A673 (cell line): ENCODE measurements around the gene ZNF230. TPM values are rescaled to one million over a fixed set of nuclear protein-coding genes. Genes with fewer than 3 reads are reported as not detected.
A peak's percentile ranks its signal among the peaks of the same experiment; 100 is the strongest.

Experiments
- BruUV-seq: library from RNA; stranded (reverse); fragments of 400-500 nt; replicated peaks from 2 replicates; lab custom pipeline; 2021; lab: Mats Ljungman, UMichigan
- CTCF ChIA-PET: fragments of 300-600 bp; sonication (Branson Sonifier 250); formaldehyde crosslinking; loops from one replicate; lab custom pipeline; 2022; ENCODE audit warnings: antibody characterized with exemption; lab: Charles Lee
- POLR2A ChIA-PET: fragments of 300-600 bp; sonication (Branson Sonifier 250); formaldehyde crosslinking; loops from one replicate; lab custom pipeline; 2022; ENCODE audit warnings: antibody characterized with exemption; ENCODE audit not compliant: low non-redundant PET; lab: Charles Lee
- DNase-seq: peaks from one replicate; pipeline ENCODE4 v3.0.0-alpha.2; 2015; ENCODE audit warnings: low spot score
- H3K27ac ChIP-seq: fragments of 200-600 bp; sonication (generic); 2 replicates; pipeline ENCODE4 v1.5.1; 2016; ENCODE audit warnings: mixed run types, low read depth, mild to moderate bottlenecking, mixed read lengths, antibody characterized with exemption, low read length; ENCODE audit not compliant: poor library complexity, severe bottlenecking
- H3K27me3 ChIP-seq: fragments of 200-600 bp; sonication (generic); replicated peaks from 2 replicates; pipeline ENCODE4 v1.6.1; 2017; ENCODE audit warnings: mixed run types, low read depth, mild to moderate bottlenecking, mixed read lengths, antibody characterized with exemption, low read length; ENCODE audit not compliant: insufficient read depth, poor library complexity
- H3K36me3 ChIP-seq: fragments of 200-600 bp; sonication (generic); 2 replicates; pipeline ENCODE4 v1.6.1; 2016; ENCODE audit warnings: mixed run types, mild to moderate bottlenecking, mixed read lengths, antibody characterized with exemption, low read length; ENCODE audit not compliant: insufficient read depth, poor library complexity, severe bottlenecking
- H3K4me1 ChIP-seq: fragments of 200-600 bp; sonication (generic); 2 replicates; pipeline ENCODE4 v1.6.1; 2017; ENCODE audit warnings: mixed run types, mild to moderate bottlenecking, mixed read lengths, antibody characterized with exemption, low read length; ENCODE audit not compliant: insufficient read depth, poor library complexity, severe bottlenecking
- H3K4me3 ChIP-seq: fragments of 200-600 bp; sonication (generic); 2 replicates; pipeline ENCODE4 v1.5.1; 2016; ENCODE audit warnings: low read depth, mixed run types, mild to moderate bottlenecking, mixed read lengths, low read length; ENCODE audit not compliant: poor library complexity, severe bottlenecking
- H3K9me3 ChIP-seq: fragments of 200-600 bp; sonication (generic); 2 replicates; pipeline ENCODE4 v1.6.1; 2016; ENCODE audit warnings: mixed run types, low read depth, mild to moderate bottlenecking, mixed read lengths, antibody characterized with exemption, low read length; ENCODE audit not compliant: poor library complexity, severe bottlenecking
- EZH2 ChIP-seq: fragments of 200-600 bp; sonication (generic); IDR thresholded peaks from 2 replicates; pipeline ENCODE4 v1.6.1; 2017; ENCODE audit warnings: borderline replicate concordance, low read depth, mild to moderate bottlenecking, mixed read lengths, antibody characterized with exemption, low read length; ENCODE audit not compliant: poor library complexity, severe bottlenecking
- intact Hi-C: fragments of 100-400 bp; cut with micrococcal nuclease; formaldehyde crosslinking; loops from one replicate; pipeline ENCODE4 v1.10.0; 2022; ENCODE audit not compliant: unreplicated experiment
- total RNA-seq: library from RNA; stranded (reverse); gene quantifications from 2 replicates; pipeline ENCODE4 v1.2.3, GENCODE V29; 2021
- TF ChIP-seq, protein P1 (sequence below): fragments of 300-800, 200-600 bp; sonication (generic); conservative IDR thresholded peaks from 2 replicates; pipeline ENCODE4 v1.5.1; 2017; ENCODE audit warnings: low read depth, mild to moderate bottlenecking, antibody characterized with exemption, low read length, moderate library complexity, mixed read lengths

Gene ZNF230
- total RNA-seq, 1 experiment from 2014 or later, result 5.4 TPM

DNA sequence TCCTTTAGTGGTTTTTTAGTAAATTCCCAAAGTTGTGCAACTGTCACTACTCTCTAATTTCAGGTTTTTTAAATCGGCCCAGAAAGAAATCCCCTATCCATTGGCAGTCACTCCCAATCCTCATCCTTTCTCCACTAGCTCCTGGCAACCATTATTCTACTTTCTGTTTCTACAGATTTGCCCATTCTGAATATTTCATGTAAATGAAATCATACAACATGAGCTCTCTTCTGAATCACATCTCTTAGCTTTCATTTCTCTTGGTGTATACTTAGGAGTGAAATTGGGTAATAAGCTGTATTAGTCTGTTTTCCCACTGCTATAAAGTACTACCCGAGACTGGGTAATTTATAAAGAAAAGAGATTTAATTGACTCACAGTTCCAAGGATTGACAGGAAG, 39.4 kb downstream of the ZNF230 start:
- Histone ChIP-seq H3K4me1 (no peaks in the 10 kb centered on the region), H3K36me3 (no peaks in the 10 kb centered on the region), H3K4me3 (no peak overlapping the region), H3K27me3 (no peaks in the 10 kb centered on the region), H3K27ac (no peak overlapping the region), H3K9me3 (no peaks in the 10 kb centered on the region)
- ChIA-PET POLR2A (no interaction called here), CTCF (no interaction called here)
- DNase-seq, result no peak
- intact Hi-C loops, result no loop called here
- no peak for TF ChIP-seq EZH2
- no TSS peak for BruUV-seq

DNA sequence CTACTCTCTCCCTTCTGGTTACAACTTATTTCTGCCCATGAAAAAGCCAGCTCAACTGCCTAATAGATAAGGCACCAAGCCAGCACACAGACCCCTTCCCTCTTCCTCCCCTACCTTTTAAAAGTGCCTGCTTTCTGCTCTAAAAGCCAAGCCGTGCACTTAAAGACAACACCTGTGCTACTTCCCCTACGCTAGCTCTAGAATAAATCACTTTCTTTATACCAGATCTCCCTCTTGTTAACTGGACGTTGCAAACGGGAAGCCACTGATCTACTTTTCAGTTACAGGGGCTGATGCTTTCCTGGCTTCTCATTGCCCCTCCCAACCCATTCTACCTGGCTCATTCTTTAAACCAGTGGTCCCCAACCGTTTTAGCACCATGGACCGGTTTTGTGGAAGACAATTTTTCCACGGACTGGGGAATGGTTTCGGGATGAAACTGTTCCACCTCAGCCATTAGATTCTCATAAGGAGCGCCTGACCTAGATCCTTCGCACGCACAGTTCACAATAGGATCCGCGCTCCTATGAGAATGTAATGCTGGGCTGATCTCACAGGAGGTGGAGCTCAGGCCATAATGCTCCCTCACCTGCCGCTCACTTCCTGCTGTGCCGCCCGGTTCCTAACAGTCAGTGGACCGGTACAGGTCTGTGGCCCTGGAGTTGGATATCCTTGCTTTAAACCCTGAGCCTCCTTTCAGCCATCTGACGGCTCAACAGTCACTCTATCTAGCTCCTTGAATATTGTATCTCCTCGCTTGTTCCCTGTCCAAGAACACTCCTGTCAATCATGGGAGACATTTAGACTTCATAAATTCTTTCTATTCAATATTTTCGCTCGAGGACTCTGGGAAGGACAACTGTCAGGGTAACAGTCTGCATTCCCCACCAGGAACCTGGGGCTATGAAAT, 48.2 kb downstream of the ZNF230 start:
- Histone ChIP-seq H3K4me3 (peak overlapping the region; percentile 58), H3K27me3 (peaks cover 20% of the 10 kb centered on the region), H3K4me1 (peaks cover 3% of the 10 kb centered on the region), H3K9me3 (no peaks in the 10 kb centered on the region), H3K36me3 (no peaks in the 10 kb centered on the region), H3K27ac (no peak overlapping the region)
- BruUV-seq, result no TSS peak
- CTCF ChIA-PET, result interaction anchor here (0.6 kb wide), 1 partner anchor 65 kb away, joined by 3 read pairs; no protein-coding TSS in a partner anchor
- TF ChIP-seq EZH2, result no peak
- TF ChIP-seq, protein P1, sequence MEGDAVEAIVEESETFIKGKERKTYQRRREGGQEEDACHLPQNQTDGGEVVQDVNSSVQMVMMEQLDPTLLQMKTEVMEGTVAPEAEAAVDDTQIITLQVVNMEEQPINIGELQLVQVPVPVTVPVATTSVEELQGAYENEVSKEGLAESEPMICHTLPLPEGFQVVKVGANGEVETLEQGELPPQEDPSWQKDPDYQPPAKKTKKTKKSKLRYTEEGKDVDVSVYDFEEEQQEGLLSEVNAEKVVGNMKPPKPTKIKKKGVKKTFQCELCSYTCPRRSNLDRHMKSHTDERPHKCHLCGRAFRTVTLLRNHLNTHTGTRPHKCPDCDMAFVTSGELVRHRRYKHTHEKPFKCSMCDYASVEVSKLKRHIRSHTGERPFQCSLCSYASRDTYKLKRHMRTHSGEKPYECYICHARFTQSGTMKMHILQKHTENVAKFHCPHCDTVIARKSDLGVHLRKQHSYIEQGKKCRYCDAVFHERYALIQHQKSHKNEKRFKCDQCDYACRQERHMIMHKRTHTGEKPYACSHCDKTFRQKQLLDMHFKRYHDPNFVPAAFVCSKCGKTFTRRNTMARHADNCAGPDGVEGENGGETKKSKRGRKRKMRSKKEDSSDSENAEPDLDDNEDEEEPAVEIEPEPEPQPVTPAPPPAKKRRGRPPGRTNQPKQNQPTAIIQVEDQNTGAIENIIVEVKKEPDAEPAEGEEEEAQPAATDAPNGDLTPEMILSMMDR, result no peak
- POLR2A ChIA-PET, result no interaction called here
- intact Hi-C loops, result no loop called here
- DNase-seq, result peak; percentile 1

DNA sequence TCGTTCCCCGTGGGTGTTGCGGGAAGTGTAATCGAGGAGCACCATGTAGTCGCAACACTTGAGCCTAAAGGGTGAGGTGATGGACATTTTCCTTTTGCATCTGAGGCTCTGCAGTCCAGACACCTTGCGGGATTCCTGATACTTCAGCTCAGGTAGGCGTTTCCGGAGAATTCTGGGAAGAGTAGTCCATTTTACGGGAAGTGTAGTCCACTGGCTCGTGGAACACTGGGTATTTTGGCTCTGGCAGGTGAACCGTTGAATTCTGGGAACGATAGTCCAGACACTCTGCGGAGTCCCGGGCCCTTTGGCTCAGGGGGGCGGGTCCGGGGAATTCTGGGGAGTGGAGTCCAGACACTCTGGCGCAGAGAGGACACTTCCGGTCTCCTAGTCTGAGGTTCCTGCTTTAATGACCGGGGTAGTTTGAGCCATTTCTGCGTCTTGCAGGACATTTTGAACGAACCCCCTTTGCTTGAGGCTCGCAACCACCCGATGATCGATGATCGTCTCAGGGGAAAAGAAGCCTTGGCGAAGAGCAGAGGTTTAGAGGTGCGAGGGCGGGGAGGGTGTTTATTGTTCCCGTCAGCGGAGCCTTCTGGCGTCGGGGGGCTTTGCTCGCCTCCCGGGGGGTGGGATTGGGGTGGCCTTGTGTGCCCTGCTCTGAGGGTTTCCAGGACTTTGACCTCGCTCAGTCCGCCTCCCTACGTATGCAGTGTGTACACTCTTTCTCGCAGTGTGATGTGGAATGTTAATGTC, 49.1 kb downstream of the ZNF230 start, which contains the start of gene ZNF223:
ZNF223 (plus strand) TSS at position 387 of the 753 bp plus-strand sequence. CDS start 3,141 bp downstream, outside the sequence.
- H3K4me1 ChIP-seq, result peaks cover 3% of the 10 kb centered on the region
- H3K4me3 ChIP-seq, result peak within 1 kb of the TSS; percentile 58
- CTCF ChIA-PET, result no interaction called here
- H3K27ac ChIP-seq, result peak within 1 kb of the TSS; percentile 28
- no peak for TF ChIP-seq EZH2
- TF ChIP-seq, protein P1, result no peak
- intact Hi-C loops, result no loop called here
- no peaks in the 10 kb centered on the region for H3K9me3 ChIP-seq
- DNase-seq, result peak; percentile 97
- BruUV-seq, result no TSS peak
- POLR2A ChIA-PET, result interaction anchor here (0.6 kb wide), 1 partner anchor 22 kb away, joined by 3 read pairs; no protein-coding TSS in a partner anchor
- no peaks in the 10 kb centered on the region for H3K36me3 ChIP-seq
- peaks cover 20% of the 10 kb centered on the region for H3K27me3 ChIP-seq
